ENCODE results near the gene GABPA.

DNA sequence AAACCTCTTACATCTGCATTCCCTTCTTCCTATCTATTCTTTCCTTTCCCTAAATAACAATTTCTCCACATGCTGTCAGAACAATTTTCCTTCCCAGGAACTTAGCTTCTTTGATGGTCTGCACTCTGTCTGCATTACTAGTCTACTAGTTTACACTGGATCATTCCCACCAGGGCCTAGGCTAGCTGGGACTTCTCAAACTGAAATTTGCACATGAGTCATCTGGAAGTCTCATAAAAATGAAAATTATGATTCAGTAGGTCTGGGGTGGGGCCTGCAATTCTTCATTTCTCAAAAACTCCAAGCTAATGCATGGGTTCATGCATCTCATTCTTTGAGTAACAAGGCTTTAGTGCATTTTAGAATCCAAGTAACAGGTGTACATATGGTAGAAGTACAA is 74.2 kb downstream of the GABPA start:
- TF ChIP-seq, protein P1, sequence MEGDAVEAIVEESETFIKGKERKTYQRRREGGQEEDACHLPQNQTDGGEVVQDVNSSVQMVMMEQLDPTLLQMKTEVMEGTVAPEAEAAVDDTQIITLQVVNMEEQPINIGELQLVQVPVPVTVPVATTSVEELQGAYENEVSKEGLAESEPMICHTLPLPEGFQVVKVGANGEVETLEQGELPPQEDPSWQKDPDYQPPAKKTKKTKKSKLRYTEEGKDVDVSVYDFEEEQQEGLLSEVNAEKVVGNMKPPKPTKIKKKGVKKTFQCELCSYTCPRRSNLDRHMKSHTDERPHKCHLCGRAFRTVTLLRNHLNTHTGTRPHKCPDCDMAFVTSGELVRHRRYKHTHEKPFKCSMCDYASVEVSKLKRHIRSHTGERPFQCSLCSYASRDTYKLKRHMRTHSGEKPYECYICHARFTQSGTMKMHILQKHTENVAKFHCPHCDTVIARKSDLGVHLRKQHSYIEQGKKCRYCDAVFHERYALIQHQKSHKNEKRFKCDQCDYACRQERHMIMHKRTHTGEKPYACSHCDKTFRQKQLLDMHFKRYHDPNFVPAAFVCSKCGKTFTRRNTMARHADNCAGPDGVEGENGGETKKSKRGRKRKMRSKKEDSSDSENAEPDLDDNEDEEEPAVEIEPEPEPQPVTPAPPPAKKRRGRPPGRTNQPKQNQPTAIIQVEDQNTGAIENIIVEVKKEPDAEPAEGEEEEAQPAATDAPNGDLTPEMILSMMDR (IDR thresholded peaks at IDR 0.05), result no peak
- no peak for TF ChIP-seq POLR2A (IDR thresholded peaks at IDR 0.05)

Measured in esophagus squamous epithelium (tissue), 4 donors.